Tibial nerve (tissue), 4 donors: ENCODE results near the gene SIX6. TPM values are rescaled to one million over a fixed set of nuclear protein-coding genes. Genes with fewer than 3 reads are reported as not detected.

Experiments used
- DNase-seq, 2 donors: peaks; one replicate each; pipeline ENCODE4 v3.0.0-alpha.2; 2019; ENCODE audit warnings: low spot score in 2 of 2
- H3K27ac ChIP-seq, 4 donors: fragments of 200-600 bp; sonication (generic) in 3 of 4; one replicate each; pipeline ENCODE4 v1.5.1; 2017 to 2019; ENCODE audit warnings: mild to moderate bottlenecking in 1 of 4
- H3K27me3 ChIP-seq, 2 donors: fragments of 200-600 bp; sonication (generic) in 1 of 2; one replicate each; pipeline versions ENCODE4 v1.5.1 to v1.6.0; 2017 to 2019
- H3K36me3 ChIP-seq, 3 donors: fragments of 200-600 bp; sonication (generic); one replicate each; pipeline ENCODE4 v1.5.1; 2018 to 2019
- H3K4me1 ChIP-seq, 4 donors: fragments of 200-600 bp; sonication (generic) in 3 of 4; one replicate each; pipeline ENCODE4 v1.5.1; 2017 to 2019
- H3K4me3 ChIP-seq, 4 donors: fragments of 200-600 bp; sonication (generic) in 3 of 4; one replicate each; pipeline ENCODE4 v1.5.1; 2017 to 2019; ENCODE audit warnings: mild to moderate bottlenecking in 1 of 4, moderate library complexity in 1 of 4
- H3K9me3 ChIP-seq, 4 donors: fragments of 200-600 bp; sonication (generic) in 3 of 4; one replicate each; pipeline ENCODE4 v1.5.1; 2017 to 2019
- EP300 ChIP-seq, 2 donors: sonication (generic); formaldehyde crosslinking; IDR thresholded peaks; one replicate each; pipeline ENCODE4 v1.6.1; 2017; ENCODE audit warnings: antibody characterized with exemption in 2 of 2, mild to moderate bottlenecking in 1 of 2
- POLR2A ChIP-seq, 2 donors: fragments of 450-650 bp; IDR thresholded peaks; one replicate each; pipeline ENCODE4 v1.6.1; 2017; ENCODE audit warnings: antibody characterized with exemption in 2 of 2, mild to moderate bottlenecking in 2 of 2, moderate library complexity in 2 of 2
- WGBS, 2 donors: methylation state at CpG; one replicate each; pipeline ENCODE4 v1.1.5; 2018; 5-methylcytosine and 5-hydroxymethylcytosine counted together
- total RNA-seq, 4 donors: library from RNA; depleted of rRNA; stranded (reverse); fragments of >200 nt; gene quantifications; one replicate each; pipeline ENCODE4 v1.1.0, GENCODE V29; 2016
- TF ChIP-seq, protein P1 (sequence below), 5 experiments: fragments of 200-600 bp in 3 of 5; fragments of 450-650 bp in 2 of 5; sonication (generic) in 3 of 5; IDR thresholded peaks; one replicate each; pipeline ENCODE4 v1.5.1; 2016 to 2019; ENCODE audit warnings: antibody characterized with exemption in 5 of 5, mild to moderate bottlenecking in 3 of 5, moderate library complexity in 2 of 5

SIX6 gene
- total RNA-seq, 4 donors from 2014 or later: not detected

DNA sequence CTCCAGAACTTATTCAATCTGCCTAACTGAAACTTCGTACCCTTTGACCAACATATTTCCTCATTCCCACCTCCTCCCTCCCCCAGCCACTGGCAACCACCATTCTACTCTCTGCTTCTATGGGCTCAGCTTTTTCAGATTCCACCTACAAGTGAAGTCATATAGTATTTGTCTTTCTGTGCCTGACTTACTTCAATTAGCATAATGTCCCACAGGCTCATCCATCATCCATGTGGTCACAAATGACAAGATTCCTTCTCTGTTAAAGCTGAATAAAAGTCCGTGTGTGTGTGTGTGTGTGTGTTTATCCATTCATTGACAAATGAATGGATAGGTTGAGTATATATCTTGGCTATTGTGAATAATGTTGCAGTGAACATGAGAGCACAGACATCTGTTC, 21.7 kb upstream of the SIX6 start:
- Histone ChIP-seq H3K9me3 (peaks cover 0 to 8% (median 0%) of the 10 kb centered on the region in 4 donors), H3K27ac (no peak overlapping the region), H3K27me3 (peaks cover 0 to 63% of the 10 kb centered on the region in 2 donors), H3K4me1 (peaks cover 0 to 13% (median 6%) of the 10 kb centered on the region in 4 donors), H3K36me3 (no peaks in the 10 kb centered on the region), H3K4me3 (no peak overlapping the region)
- 33 to 38% methylated on average over 2 of the region's 2 CpGs for WGBS, 2 donors
- TF ChIP-seq EP300 (IDR thresholded peaks at IDR 0.05) (no peak), POLR2A (IDR thresholded peaks at IDR 0.05) (no peak)
- TF ChIP-seq, protein P1, sequence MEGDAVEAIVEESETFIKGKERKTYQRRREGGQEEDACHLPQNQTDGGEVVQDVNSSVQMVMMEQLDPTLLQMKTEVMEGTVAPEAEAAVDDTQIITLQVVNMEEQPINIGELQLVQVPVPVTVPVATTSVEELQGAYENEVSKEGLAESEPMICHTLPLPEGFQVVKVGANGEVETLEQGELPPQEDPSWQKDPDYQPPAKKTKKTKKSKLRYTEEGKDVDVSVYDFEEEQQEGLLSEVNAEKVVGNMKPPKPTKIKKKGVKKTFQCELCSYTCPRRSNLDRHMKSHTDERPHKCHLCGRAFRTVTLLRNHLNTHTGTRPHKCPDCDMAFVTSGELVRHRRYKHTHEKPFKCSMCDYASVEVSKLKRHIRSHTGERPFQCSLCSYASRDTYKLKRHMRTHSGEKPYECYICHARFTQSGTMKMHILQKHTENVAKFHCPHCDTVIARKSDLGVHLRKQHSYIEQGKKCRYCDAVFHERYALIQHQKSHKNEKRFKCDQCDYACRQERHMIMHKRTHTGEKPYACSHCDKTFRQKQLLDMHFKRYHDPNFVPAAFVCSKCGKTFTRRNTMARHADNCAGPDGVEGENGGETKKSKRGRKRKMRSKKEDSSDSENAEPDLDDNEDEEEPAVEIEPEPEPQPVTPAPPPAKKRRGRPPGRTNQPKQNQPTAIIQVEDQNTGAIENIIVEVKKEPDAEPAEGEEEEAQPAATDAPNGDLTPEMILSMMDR (IDR thresholded peaks at IDR 0.05): no peak
- no peak for DNase-seq

DNA sequence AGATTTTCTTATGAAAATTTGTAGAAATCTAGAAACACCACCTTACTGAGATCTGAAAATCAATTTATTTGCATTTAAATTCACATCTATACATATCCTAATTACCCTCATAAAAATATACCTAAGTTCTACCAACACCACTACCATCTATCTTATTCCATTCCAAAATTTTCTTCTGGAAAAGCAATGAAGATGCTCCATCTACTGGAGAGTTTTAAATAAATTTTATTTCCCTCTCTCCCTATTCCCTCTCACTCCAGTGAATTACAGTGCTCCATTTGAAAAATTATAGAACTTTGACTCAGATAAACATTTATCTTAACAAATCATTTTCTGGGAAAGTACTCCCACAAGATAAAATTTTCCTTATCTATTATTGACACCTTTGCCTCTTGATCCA, 20.8 kb upstream of the SIX6 start:
- no peak for DNase-seq
- peaks cover 0 to 8% (median 0%) of the 10 kb centered on the region in 4 donors for H3K9me3 ChIP-seq
- H3K4me3 ChIP-seq: no peak overlapping the region
- TF ChIP-seq POLR2A (IDR thresholded peaks at IDR 0.05) (no peak), EP300 (IDR thresholded peaks at IDR 0.05) (no peak)
- TF ChIP-seq, protein P1 (IDR thresholded peaks at IDR 0.05): no peak
- H3K4me1 ChIP-seq: peaks cover 0 to 13% (median 6%) of the 10 kb centered on the region in 4 donors
- H3K27ac ChIP-seq: no peak overlapping the region
- peaks cover 0 to 63% of the 10 kb centered on the region in 2 donors for H3K27me3 ChIP-seq
- no peaks in the 10 kb centered on the region for H3K36me3 ChIP-seq

DNA sequence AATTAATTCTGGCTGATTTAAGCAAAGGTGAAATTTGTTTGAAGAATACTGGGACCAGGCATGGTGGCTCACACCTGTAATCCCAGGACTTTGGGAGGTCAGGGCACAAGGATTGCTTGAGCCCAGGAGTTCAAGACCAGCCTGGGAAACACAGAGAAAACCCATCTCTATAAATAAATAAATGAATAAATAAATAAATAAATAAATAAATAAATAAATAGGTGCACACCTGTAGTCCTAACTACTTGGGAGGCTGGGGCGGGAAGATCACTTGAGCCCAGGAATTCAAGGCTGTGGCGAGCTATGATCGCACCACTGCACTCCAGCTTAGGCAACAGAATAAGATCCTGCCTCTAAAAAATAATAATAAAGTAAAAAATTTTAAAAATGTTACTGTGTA, 18.7 kb upstream of the SIX6 start:
- Histone ChIP-seq H3K4me1 (peaks cover 0 to 9% (median 6%) of the 10 kb centered on the region in 4 donors), H3K27ac (no peak overlapping the region), H3K9me3 (peaks cover 0 to 2% (median 0%) of the 10 kb centered on the region in 4 donors), H3K27me3 (peaks cover 0 to 45% of the 10 kb centered on the region in 2 donors), H3K4me3 (no peak overlapping the region), H3K36me3 (no peaks in the 10 kb centered on the region)
- TF ChIP-seq EP300 (IDR thresholded peaks at IDR 0.05): no peak
- WGBS, 2 donors: 90 to 98% methylated on average over 3 of the region's 3 CpGs
- DNase-seq: no peak

DNA sequence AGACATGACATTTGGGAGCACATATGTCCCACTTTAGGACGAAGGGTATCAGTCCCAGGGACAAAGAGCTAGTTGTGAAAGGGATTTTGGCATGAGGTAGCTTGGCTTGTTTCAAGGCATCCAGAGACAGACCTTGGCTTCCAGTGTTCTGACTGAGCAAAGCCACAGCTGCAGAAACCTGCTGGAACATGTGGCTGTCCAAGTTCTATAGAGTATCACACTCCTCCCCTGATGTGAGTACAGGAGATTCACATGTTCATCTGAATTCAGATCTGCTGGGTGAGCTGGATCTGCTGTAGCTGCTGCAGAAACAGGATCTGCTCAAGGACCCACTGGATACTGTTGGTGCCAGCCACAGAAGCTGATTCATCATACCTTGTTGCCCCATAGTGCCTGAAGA, 13.0 kb upstream of the SIX6 start:
- TF ChIP-seq, protein P1 (IDR thresholded peaks at IDR 0.05): no peak
- no peak for TF ChIP-seq EP300 (IDR thresholded peaks at IDR 0.05)
- no peak for TF ChIP-seq POLR2A (IDR thresholded peaks at IDR 0.05)
- Histone ChIP-seq H3K36me3 (no peaks in the 10 kb centered on the region), H3K27me3 (peaks cover 0 to 7% of the 10 kb centered on the region in 2 donors), H3K4me3 (no peak overlapping the region), H3K27ac (no peak overlapping the region), H3K4me1 (no peaks in the 10 kb centered on the region), H3K9me3 (no peaks in the 10 kb centered on the region)
- 54 to 58% methylated on average over 1 of the region's 1 CpG for WGBS, 2 donors
- no peak for DNase-seq

GRCh38 chr14:60502541-60502940, 6.4 kb upstream of the SIX6 start:
- Histone ChIP-seq H3K27ac (no peak overlapping the region), H3K4me1 (peaks cover 0 to 13% (median 0%) of the 10 kb centered on the region in 4 donors), H3K36me3 (no peaks in the 10 kb centered on the region), H3K27me3 (peaks cover 0 to 64% of the 10 kb centered on the region in 2 donors), H3K9me3 (no peaks in the 10 kb centered on the region), H3K4me3 (no peak overlapping the region)
- DNase-seq: no peak
- TF ChIP-seq, protein P1 (IDR thresholded peaks at IDR 0.05): no peak
- TF ChIP-seq POLR2A (IDR thresholded peaks at IDR 0.05) (no peak), EP300 (IDR thresholded peaks at IDR 0.05) (no peak)

- no peaks in the 10 kb centered on the region for H3K36me3 ChIP-seq
- no peaks in the 10 kb centered on the region for H3K9me3 ChIP-seq
- no peak overlapping the region for H3K4me3 ChIP-seq
- DNase-seq: no peak
- H3K4me1 ChIP-seq: peaks cover 0 to 41% (median 8%) of the 10 kb centered on the region in 4 donors
- WGBS, 2 donors: 35 to 52% methylated on average over 2 of the region's 2 CpGs
- no peak for TF ChIP-seq EP300 (IDR thresholded peaks at IDR 0.05)
- H3K27me3 ChIP-seq: peaks cover 0 to 87% of the 10 kb centered on the region in 2 donors
- no peak overlapping the region for H3K27ac ChIP-seq
Observed at GRCh38 chr14:60505448-60505847, 3.5 kb upstream of the SIX6 start.
